Measurements from ENCODE around the gene RNF223.
A peak's percentile ranks its signal among the peaks of the same experiment; 100 is the strongest.
"Not testable (repeated sequence)": the region's sequence is repeated elsewhere in the genome, so short reads cannot be mapped to it uniquely, and the experiment has no call there.

Gene RNF223

DNA sequence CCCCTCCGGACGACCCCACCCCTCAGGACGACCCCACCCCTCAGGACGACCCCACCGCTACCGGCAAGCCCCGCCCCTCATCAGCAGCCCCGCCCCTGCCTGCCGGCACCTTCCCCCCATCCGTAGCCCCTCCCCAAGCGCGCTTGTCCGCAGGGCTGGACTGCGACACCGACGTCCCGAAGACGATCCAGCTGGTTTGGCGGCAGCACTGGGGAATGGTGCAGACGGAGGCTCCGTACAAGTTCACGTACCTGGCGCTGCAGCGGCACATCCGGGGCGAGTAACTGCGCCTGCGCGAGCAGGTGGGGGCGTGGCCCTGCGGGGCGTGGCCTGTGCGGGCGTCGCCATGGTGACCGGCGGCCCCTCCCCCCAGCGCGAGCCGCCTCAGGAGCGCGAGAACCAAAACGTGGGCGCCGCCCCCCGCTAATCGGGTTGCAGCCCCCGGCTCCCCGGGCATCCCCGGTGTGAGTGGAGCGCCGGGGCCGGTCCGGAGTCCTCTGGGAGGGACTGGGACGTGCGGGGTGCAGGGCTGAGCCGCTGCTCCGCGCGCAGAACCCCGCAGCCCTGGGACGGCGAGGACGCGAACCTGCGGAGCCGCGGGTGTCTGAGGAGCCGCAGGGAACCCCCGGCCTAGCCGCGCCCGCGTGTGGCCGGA is 4.9 kb downstream of the RNF223 start:
- peak overlapping the region; percentile 85 for H3K4me3 ChIP-seq (ENCODE audit: low read depth, low read length)
- DNase-seq (ENCODE audit: low read depth, low spot score): no peak
- CTCF ChIA-PET: interaction anchor here (1.6 kb wide), 1 partner anchor 85 kb away, joined by 4 read pairs; no protein-coding TSS in a partner anchor
- TF ChIP-seq, protein P1, sequence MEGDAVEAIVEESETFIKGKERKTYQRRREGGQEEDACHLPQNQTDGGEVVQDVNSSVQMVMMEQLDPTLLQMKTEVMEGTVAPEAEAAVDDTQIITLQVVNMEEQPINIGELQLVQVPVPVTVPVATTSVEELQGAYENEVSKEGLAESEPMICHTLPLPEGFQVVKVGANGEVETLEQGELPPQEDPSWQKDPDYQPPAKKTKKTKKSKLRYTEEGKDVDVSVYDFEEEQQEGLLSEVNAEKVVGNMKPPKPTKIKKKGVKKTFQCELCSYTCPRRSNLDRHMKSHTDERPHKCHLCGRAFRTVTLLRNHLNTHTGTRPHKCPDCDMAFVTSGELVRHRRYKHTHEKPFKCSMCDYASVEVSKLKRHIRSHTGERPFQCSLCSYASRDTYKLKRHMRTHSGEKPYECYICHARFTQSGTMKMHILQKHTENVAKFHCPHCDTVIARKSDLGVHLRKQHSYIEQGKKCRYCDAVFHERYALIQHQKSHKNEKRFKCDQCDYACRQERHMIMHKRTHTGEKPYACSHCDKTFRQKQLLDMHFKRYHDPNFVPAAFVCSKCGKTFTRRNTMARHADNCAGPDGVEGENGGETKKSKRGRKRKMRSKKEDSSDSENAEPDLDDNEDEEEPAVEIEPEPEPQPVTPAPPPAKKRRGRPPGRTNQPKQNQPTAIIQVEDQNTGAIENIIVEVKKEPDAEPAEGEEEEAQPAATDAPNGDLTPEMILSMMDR (IDR thresholded peaks at IDR 0.05; ENCODE audit: insufficient read depth, low read length, missing control alignments): no peak
- POLR2A ChIA-PET: no interaction called here

DNA sequence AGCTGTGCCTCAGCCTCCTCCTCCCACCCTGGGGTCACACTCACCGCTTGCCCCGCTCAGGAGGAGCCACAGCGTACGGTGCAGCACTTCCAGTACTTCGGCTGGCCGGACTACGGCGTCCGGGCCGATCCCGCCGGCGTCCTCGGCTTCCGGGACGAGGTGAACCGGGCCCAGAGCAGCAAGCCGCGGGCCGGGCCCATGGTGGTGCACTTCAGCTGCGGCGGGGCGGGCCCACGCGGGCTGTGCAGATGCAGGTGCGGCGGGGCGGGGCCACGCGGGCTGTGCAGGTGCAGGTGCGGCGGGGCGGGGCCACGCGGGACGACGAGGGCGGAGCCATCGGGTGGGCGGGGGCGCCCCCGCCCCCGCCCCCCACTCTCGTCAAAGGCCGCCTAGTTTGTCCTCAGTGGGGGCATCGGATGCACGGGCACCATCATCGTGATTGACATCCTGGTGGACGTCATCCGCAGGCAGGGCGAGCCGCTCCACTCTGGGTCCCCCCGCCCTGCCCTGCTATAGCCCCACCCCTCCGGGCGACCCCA is 5.5 kb downstream of the RNF223 start:
- ChIA-PET CTCF (interaction anchor here (1.2 to 1.6 kb wide), 2 partner anchors 9 to 84 kb away, joined by 3 to 4 read pairs; no protein-coding TSS in a partner anchor), POLR2A (no interaction called here)
- DNase-seq (ENCODE audit: low read depth, low spot score): no peak
- H3K4me3 ChIP-seq (ENCODE audit: low read depth, low read length): peak overlapping the region; percentile 85
- TF ChIP-seq, protein P1 (IDR thresholded peaks at IDR 0.05; ENCODE audit: insufficient read depth, low read length, missing control alignments): no peak

DNA sequence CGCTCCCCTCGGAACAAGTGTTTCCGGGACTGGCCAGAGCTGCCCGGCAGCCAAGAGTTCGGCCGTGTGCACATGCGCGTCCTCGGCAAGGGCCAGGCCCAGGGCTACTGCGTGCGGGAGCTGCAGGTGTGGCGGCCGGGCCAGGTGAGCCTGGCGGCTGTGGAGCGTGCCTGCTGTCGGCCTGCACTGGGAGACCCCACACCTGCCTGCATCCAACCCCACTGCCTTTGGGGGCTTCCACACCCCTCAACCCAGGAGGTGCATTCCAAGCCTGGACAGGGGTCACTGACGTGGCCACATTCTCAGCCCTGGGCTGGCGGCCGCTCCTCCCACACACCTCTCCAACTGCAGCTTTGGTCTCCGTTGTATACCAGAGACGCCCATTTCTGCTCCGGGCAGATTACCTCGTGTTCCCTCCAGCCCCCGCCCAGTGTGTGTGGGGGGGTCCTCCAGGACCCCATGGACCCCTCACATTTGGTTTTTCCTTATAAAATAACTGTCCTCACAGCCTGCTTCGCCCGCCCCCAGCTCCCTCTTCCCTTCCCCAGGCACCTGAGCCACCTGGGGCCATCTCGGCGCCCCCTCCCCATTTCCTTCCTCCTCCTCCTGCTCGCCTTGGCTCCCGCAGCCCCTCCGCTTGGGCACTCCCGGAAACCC is 6.1 kb downstream of the RNF223 start:
- ChIA-PET POLR2A (no interaction called here), CTCF (interaction anchor here (1.2 kb wide), 1 partner anchor 8 kb away, joined by 3 read pairs; no protein-coding TSS in a partner anchor)
- peak overlapping the region; percentile 15; the same call in 1 of the 2 replicates for H3K4me3 ChIP-seq (ENCODE audit: low read depth, low read length)
- TF ChIP-seq, protein P1 (IDR thresholded peaks at IDR 0.05; ENCODE audit: insufficient read depth, low read length, missing control alignments): no peak
- no peak for DNase-seq (ENCODE audit: low read depth, low spot score)

DNA sequence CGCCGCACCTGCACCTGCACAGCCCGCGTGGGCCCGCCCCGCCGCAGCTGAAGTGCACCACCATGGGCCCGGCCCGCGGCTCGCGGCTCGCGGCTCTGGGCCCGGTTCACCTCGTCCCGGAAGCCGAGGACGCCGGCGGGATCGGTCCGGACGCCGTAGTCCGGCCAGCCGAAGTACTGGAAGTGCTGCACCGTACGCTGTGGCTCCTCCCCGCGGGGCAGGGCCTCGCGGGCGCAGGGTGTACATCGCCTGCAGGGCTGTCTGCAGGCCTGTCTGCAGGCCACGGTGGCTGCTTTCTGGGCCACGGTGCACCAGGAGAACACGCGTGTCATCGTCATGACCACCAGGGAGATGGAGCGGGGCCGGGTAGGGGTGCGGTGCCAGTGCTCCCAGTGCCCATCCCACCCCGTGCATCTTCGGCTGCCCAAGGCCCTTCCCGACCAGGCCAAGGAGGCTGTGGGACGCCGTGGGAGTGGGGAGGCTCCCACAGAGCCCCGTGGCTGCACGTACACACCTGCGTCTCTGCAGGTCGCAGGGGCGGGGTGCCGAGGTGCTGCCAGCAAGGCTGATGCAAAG is 6.7 kb downstream of the RNF223 start:
- ChIA-PET CTCF (interaction anchor here (1.2 to 9.2 kb wide), 2 partner anchors 8 to 84 kb away, joined by 3 to 152 read pairs; partner anchors contain the start of gene PERM1), POLR2A (no interaction called here)
- no peak overlapping the region for H3K4me3 ChIP-seq (ENCODE audit: low read depth, low read length)
- TF ChIP-seq, protein P1 (IDR thresholded peaks at IDR 0.05; ENCODE audit: insufficient read depth, low read length, missing control alignments): no peak
- no peak for DNase-seq (ENCODE audit: low read depth, low spot score)

DNA sequence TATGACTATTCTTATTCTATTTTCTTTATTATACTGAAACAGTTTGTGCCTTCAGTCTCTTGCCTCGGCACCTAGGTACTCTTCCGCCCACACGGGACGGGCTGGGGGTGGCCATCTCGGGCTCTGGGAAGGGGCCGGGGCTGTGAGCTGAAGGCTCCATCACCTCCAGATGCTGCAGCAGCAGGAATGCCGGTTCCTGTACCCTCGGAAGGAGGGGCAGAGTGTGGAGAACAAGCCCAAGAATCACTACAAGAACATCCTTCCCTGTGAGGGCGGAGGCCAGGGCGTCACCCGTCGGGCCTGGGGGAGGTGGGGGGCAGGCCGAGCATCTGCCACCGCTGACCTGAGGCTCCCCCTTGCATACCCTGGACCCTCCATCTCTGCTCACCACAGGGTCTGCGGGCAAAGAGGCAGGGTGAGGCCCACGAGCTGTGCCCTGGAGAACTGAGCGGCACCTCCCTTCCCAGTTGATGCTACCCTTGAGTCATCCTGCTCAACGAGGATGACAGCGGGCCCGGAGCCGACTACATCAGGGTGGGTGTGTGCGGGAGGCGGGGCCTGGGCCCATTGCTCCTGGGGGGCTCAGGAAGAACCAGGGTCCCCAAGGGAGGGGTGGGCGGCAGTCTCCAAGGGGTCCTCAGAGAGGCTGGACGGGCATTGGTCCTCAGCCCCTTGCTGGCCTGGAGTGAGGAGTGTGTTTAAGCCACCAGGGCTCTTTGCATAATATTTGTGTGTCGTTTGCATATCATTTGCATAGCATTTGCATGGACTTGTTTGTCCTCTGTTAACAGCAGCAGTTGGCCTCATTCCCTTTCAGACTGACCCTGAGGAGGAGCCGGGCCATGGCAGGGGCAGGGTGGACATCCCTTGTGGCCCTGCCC is 7.5 kb downstream of the RNF223 start:
- DNase-seq (ENCODE audit: low read depth, low spot score): no peak
- TF ChIP-seq, protein P1 (IDR thresholded peaks at IDR 0.05; ENCODE audit: insufficient read depth, low read length, missing control alignments): no peak
- POLR2A ChIA-PET: no interaction called here
- CTCF ChIA-PET: interaction anchor here (0.8 to 9.2 kb wide), 2 partner anchors 47 to 83 kb away, joined by 4 to 152 read pairs; partner anchors contain the start of gene PERM1
- no peak overlapping the region for H3K4me3 ChIP-seq (ENCODE audit: low read depth, low read length)

DNA sequence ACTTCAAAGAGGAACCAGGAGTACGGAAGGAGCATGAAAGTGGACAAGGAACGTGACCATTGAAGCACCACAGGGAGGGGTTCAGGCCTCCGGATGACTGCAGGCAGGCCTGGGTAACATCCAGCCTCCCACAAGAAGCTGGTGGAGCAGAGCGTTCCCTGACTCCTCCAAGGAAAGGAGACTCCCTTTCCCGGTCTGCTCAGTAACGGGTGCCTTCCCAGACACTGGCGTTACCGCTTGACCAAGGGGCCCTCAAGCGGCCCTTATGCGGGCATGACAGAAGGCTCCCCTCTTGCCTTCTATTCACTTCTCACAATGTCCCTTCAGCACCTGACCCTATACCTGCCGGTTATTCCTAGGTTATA is 8.2 kb downstream of the RNF223 start:
- CTCF ChIA-PET: interaction anchor here (0.8 to 9.2 kb wide), 2 partner anchors 47 to 83 kb away, joined by 4 to 152 read pairs; partner anchors contain the start of gene PERM1
- POLR2A ChIA-PET: interaction anchor here (0.5 kb wide), 1 partner anchor 194 kb away, joined by 3 read pairs; no protein-coding TSS in a partner anchor
- not testable (repeated sequence) for H3K4me3 ChIP-seq (ENCODE audit: low read depth, low read length); DNase-seq (ENCODE audit: low read depth, low spot score)
